M059J (cell line): ENCODE results near the gene GCSAM. TPM values are rescaled to one million over a fixed set of nuclear protein-coding genes. Genes with fewer than 3 reads are reported as not detected.

ENCODE experiments used
- DNase-seq: peaks from one replicate; pipeline ENCODE4 v3.0.0-alpha.2; 2012; ENCODE audit warnings: low read depth
- total RNA-seq: library from RNA; depleted of rRNA; stranded (reverse); fragments of >200 nt; shearing (Covaris generic); gene quantifications from 2 replicates; pipeline ENCODE4 v1.2.3, GENCODE V29; 2014

GCSAM gene
- total RNA-seq, 1 experiment from 2014 or later, result not detected

- DNase-seq, result no peak
These were observed 3.0 kb downstream of the GCSAM start for GRCh38 chr3:112129925-112130637.

- DNase-seq, result peak; percentile 74
These were observed 4.0 kb downstream of the GCSAM start for GRCh38 chr3:112128843-112129727.

GRCh38 chr3:112127522-112128494 lies 5.2 kb downstream of the GCSAM start:
- no peak for DNase-seq

- DNase-seq, result peak; percentile 57
These were observed 6.5 kb downstream of the GCSAM start for GRCh38 chr3:112126511-112126911.

- DNase-seq, result no peak
These were observed 8.0 kb downstream of the GCSAM start for GRCh38 chr3:112124907-112125607.

- DNase-seq, result no peak
These were observed 9.5 kb downstream of the GCSAM start for GRCh38 chr3:112123548-112123947.

GRCh38 chr3:112122870-112123269 lies 10.2 kb downstream of the GCSAM start:
- DNase-seq, result no peak

GRCh38 chr3:112121577-112122547 lies 11.2 kb downstream of the GCSAM start:
- DNase-seq, result no peak

- DNase-seq, result no peak
These were observed 12.8 kb downstream of the GCSAM start for GRCh38 chr3:112119962-112120836.

GRCh38 chr3:112117841-112118571 lies 15.0 kb downstream of the GCSAM start:
- no peak for DNase-seq

GRCh38 chr3:112117415-112117814 lies 15.6 kb downstream of the GCSAM start:
- DNase-seq, result no peak

- no peak for DNase-seq
These were observed 16.3 kb downstream of the GCSAM start for GRCh38 chr3:112116748-112117186.

GRCh38 chr3:112115806-112116383 lies 17.2 kb downstream of the GCSAM start:
- no peak for DNase-seq

GRCh38 chr3:112115161-112115739 lies 17.8 kb downstream of the GCSAM start:
- DNase-seq, result no peak

GRCh38 chr3:112114576-112115160 lies 18.4 kb downstream of the GCSAM start:
- DNase-seq, result no peak

GRCh38 chr3:112111785-112112402 lies 21.2 kb downstream of the GCSAM start:
- peak; percentile 71 for DNase-seq

- DNase-seq, result no peak
These were observed 23.7 kb downstream of the GCSAM start for GRCh38 chr3:112109322-112109721.
